HG02678 (cell line): Measurements from ENCODE around the gene FHIT.

Source experiments
- ATAC-seq: cut with Tn5 transposase; IDR thresholded peaks from one replicate; pipeline ENCODE4 v1.9.1; 2021; ENCODE audit warnings: mild to moderate bottlenecking, moderate library complexity; ENCODE audit not compliant: unreplicated experiment

Gene FHIT

GRCh38 chr3:60316121-60316797 lies 935.0 kb downstream of the FHIT start:
- ATAC-seq, result no peak

- no peak for ATAC-seq
Observed at GRCh38 chr3:60313951-60314461, 937.2 kb downstream of the FHIT start.

DNA sequence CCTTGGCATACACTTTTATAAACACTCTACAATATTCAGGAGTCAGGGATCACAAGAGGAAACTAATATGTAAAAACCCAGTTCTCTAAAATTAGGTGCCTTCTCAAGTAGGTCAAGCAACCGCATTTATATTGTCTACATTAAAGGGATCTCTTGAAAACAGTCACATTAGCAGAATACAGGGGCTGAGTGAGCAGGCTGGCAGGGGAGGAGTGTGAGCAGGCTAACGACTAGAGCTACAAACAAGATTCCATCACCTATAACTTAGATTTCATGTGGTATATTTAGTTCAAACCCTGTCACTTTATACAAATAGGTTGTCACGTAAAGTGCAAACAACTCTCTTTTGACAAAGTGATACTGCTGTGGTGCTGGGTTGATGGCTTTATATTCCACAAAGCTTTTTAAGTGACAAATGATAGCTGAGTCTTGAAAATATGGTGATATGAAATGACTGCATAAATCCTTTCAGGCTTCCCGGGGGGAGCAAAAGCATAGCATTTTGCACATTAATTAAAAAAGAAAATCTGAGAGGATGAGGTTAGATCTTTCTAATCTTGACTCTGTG lies 937.9 kb downstream of the FHIT start:
- no peak for ATAC-seq

GRCh38 chr3:60309539-60310268 lies 941.5 kb downstream of the FHIT start:
- ATAC-seq, result no peak

DNA sequence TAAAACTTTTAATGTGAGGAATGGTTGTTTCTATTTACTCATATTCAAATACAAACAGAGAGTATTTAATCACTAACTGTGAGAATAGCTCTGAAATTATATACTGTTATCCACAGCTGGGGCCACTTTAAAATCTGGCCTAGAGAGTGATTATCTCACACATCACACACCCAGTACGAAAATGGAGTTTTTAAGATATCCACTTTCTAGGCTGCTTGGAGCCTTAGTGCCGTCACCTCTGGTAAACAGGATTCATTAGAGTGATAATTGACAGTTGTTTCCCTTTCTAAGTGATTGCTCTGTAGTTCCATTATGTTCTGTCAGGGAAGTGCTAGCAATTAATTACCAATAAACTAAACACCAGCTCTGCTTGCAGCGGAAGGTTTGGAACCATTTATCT lies 942.4 kb downstream of the FHIT start:
- ATAC-seq, result no peak

DNA sequence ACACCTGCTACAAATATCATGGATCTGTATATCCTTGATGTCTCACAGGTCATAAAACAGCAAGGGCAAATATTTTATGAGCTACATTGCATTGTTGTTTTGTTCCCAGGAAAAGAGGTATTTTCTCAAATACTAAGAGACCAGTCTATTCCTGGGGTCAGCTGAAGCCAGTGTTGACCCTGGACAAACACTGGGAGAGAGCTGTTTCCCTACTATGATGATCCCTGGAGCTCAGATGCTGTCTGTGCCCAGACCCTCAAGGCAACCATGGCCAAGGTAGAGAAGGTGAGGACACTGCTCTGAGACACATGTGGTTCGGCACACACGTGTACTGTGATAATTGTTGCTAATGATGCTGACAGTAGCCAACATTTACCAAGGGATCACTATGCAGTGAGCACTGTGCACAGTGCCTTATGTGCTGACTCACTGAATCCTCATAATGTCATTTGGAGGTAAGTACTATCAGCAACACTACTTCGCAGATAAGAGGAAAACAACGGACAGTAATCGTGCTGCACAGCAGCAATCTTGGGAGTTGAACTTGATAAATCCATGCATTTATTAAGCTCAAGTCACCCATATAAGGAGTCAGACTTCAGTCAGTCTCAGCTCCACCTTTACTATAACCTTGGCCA lies 943.6 kb downstream of the FHIT start:
- ATAC-seq, result no peak

DNA sequence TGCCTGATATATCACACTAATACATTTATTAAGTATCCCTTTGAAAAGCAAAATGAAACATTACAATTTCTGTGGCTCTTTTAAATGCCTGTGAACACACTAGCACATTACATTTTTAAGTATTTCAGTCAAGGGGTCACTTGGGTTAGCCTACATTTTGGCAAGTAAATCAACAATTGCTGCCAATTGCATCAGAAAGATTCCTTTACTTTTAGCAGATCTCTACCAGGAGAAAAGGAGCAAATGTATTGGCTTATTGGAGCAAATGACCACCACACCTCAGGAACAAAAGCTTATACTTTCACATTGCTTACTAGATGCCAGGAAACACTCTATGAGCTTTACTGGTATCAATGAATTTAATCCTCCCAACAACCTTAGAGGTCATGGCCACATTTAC lies 947.1 kb downstream of the FHIT start:
- no peak for ATAC-seq

DNA sequence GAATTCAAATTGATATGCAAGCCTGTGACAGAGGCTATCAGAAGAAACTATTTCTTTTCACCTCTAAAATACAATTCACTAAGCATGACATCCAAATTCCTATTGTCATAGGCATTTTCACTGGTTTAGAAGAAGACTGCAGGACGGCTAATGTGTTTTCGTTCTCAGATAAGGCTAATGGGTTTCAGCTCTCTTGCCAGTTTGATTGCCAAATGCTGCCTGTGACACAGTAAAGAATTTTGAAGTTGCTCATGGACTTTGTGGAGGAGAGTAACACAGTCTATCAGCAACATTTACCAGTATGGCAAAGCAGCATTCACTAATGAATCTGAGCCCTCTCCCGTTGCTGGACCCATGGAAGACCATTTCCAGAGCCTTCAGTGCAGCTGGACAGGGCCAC lies 948.1 kb downstream of the FHIT start:
- ATAC-seq, result no peak

- ATAC-seq, result no peak
Observed at GRCh38 chr3:60301142-60301541, 950.1 kb downstream of the FHIT start.

- no peak for ATAC-seq
Observed at GRCh38 chr3:60298141-60298540, 953.1 kb downstream of the FHIT start.

DNA sequence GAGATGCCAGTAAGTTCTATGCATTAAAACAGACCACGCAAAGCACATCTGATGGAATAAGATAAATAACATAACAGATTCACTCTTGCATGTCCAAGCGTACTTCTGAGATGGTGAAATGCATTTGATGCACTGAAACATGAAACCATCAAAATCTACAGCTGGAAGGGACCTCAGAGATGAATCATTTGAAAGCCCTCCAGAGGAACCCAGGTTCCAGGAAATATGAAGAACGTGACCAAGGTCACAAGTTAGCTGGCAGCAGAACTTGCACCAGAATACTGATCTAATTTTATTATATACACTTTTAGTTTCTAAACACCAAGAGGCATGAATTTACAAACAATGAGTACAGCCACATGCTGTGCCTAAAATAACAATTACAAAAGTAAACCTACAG lies 957.1 kb downstream of the FHIT start:
- no peak for ATAC-seq

DNA sequence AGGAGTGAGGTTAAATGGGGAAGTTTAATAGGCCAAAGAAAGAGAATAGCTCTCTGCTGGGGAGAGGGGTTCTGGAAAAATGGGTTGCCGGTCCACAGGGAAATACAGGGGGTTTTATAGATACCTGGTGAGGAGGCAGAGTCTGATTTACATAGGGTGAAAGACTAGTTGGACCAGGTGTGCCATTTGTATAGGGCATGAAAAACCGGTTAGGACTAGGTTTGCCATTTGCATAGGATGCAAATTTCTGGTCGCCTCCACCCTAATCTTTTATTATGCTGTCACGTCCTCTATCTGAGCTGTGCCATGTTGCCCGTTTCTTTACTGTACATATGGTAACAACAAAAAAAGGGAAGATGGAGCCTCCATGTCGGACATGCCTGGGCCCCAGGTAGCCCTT lies 960.1 kb downstream of the FHIT start:
- no peak for ATAC-seq

DNA sequence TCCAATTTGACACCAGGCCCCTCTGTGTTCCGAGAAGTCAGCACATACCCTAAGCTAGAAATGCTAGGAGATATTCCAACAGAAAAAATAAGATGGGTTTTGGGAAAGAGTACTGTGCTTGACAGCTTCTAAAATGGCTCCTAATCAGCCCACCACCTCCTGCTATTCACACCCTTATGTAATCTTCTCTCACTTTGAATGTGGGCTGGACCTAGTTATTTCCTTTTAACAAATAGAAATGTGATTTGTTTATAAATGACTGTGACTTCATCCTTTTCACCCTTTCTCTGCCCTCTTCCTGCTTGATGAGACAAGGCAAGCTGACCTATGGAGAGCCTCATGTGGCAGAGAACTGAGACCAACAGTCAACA lies 961.1 kb downstream of the FHIT start:
- ATAC-seq, result no peak

- ATAC-seq, result no peak
Observed at GRCh38 chr3:60289341-60290121, 961.7 kb downstream of the FHIT start.

DNA sequence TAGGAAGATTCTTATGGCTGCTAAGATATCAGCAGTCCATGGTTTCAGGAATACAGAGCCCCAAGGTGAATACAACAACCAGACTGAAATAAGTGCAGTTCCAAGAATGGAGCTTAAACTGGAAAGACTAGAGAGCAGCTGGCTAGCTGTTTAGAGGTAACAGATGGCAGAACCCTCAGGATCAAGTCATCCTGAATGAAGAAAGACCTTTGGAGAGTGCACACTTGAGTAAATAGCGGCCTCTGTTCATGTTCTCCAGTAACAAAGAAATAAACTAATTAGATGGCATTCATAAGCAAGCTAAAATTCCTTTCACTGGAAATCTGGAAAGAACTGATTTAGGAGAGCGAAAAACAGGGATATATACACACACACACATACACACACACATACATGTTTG lies 968.4 kb downstream of the FHIT start:
- no peak for ATAC-seq

- ATAC-seq, result no peak
Observed at GRCh38 chr3:60281970-60282369, 969.3 kb downstream of the FHIT start.

GRCh38 chr3:60277361-60277800 lies 973.9 kb downstream of the FHIT start:
- ATAC-seq, result no peak

- ATAC-seq, result no peak
Observed at GRCh38 chr3:60276615-60277014, 974.6 kb downstream of the FHIT start.

- ATAC-seq, result no peak
Observed at GRCh38 chr3:60274646-60275045, 976.6 kb downstream of the FHIT start.

- no peak for ATAC-seq
Observed at GRCh38 chr3:60274098-60274497, 977.2 kb downstream of the FHIT start.

- no peak for ATAC-seq
Observed at GRCh38 chr3:60269829-60270266, 981.4 kb downstream of the FHIT start.
